H1 (cell line): ENCODE data around the gene METTL8.

Experiments used
- EP300 ChIP-seq, 2 experiments: IDR thresholded peaks; 1 replicate in 1 of 2; 2 replicates in 1 of 2; pipeline ENCODE4 v1.6.1; 2011 to 2012; ENCODE audit warnings: low read depth in 2 of 2, low read length in 2 of 2, mild to moderate bottlenecking in 2 of 2, borderline replicate concordance in 1 of 2, inconsistent platforms in 1 of 2, moderate library complexity in 1 of 2
- HDAC6 ChIP-seq: IDR thresholded peaks from one replicate; pipeline ENCODE4 v1.7.1; 2012; ENCODE audit warnings: low read depth, mild to moderate bottlenecking, inconsistent platforms, low read length, moderate library complexity
- POLR2A ChIP-seq, 2 experiments: IDR thresholded peaks; 1 replicate in 1 of 2; 2 replicates in 1 of 2; pipeline ENCODE4 v1.6.1; 2011; ENCODE audit warnings: low read depth in 2 of 2, low read length in 2 of 2, mild to moderate bottlenecking in 2 of 2; ENCODE audit errors: control extremely low read depth in 1 of 2
- ZNF274 ChIP-seq: IDR thresholded peaks from 2 replicates; pipeline ENCODE4 v1.7.0; 2012; ENCODE audit warnings: low read length, borderline replicate concordance; ENCODE audit errors: extremely low read depth
- TF ChIP-seq, protein P1 (sequence below), 3 experiments: IDR thresholded peaks; 1 replicate in 2 of 3; 2 replicates in 1 of 3; pipeline versions ENCODE4 v1.5.1 to v1.6.1; 2011; ENCODE audit warnings: low read length in 3 of 3, mild to moderate bottlenecking in 3 of 3, inconsistent platforms in 2 of 3, low read depth in 1 of 3, moderate library complexity in 1 of 3; ENCODE audit not compliant: insufficient read depth in 1 of 3; ENCODE audit errors: control extremely low read depth in 1 of 3

DNA sequence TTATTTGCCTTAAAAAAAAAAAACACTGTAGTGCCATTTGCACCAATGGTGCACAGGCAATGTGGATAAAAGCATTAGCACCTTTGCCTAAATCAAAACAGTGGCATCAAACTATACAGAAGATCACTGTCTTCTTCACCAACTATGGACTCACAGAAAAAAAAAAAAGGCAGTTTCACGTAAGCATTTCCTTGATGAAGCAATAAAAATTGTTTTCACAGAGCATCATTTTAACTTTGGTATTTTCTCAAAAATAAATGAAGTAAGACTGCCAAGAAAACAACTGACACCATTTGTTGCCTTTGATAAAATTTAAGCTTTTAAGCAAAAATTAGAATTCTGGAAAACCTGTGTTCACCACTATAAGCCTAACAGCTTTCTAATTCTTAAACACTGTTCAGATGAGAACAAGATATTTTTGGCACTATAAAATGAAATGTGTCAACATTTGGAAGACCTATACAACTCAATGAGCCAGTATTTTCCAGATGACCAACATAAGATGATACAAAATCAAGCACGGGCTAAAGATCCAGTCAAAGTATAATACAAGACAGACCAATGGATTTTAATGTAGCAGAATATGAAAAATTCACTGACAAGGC is 21.1 kb downstream of the METTL8 start:
- TF ChIP-seq, protein P1, sequence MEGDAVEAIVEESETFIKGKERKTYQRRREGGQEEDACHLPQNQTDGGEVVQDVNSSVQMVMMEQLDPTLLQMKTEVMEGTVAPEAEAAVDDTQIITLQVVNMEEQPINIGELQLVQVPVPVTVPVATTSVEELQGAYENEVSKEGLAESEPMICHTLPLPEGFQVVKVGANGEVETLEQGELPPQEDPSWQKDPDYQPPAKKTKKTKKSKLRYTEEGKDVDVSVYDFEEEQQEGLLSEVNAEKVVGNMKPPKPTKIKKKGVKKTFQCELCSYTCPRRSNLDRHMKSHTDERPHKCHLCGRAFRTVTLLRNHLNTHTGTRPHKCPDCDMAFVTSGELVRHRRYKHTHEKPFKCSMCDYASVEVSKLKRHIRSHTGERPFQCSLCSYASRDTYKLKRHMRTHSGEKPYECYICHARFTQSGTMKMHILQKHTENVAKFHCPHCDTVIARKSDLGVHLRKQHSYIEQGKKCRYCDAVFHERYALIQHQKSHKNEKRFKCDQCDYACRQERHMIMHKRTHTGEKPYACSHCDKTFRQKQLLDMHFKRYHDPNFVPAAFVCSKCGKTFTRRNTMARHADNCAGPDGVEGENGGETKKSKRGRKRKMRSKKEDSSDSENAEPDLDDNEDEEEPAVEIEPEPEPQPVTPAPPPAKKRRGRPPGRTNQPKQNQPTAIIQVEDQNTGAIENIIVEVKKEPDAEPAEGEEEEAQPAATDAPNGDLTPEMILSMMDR (IDR thresholded peaks at IDR 0.05; ENCODE audit: control extremely low read depth in 1 of 3, insufficient read depth in 1 of 3, low read depth in 1 of 3, low read length in 3 of 3), result no peak
- TF ChIP-seq HDAC6 (no peak), POLR2A (IDR thresholded peaks at IDR 0.05; ENCODE audit: control extremely low read depth in 1 of 2, low read depth in 2 of 2, low read length in 2 of 2) (no peak), ZNF274 (no peak), EP300 (IDR thresholded peaks at IDR 0.05; ENCODE audit: borderline replicate concordance in 1 of 2, low read depth in 2 of 2, low read length in 2 of 2) (no peak)
